Peyer's patch (tissue), 4 donors: ENCODE results near the gene MLPH. TPM values are rescaled to one million over a fixed set of nuclear protein-coding genes. Genes with fewer than 3 reads are reported as not detected.
A peak's percentile ranks its signal among the peaks of the same experiment; 100 is the strongest.

Experiments used
- DNase-seq, 3 donors: peaks; one replicate each; pipeline ENCODE4 v3.0.0-alpha.2; 2017 to 2019
- H3K27ac ChIP-seq, 4 donors: fragments of 200-600 bp; sonication (generic); one replicate each; pipeline ENCODE4 v1.5.1; 2016 to 2019
- H3K27me3 ChIP-seq, 2 donors: fragments of 200-600 bp; sonication (generic); one replicate each; pipeline ENCODE4 v1.5.1; 2019
- H3K36me3 ChIP-seq, 3 donors: fragments of 200-600 bp; sonication (generic); one replicate each; pipeline ENCODE4 v1.5.1; 2016 to 2019
- H3K4me1 ChIP-seq, 4 donors: fragments of 200-600 bp; sonication (generic); one replicate each; pipeline ENCODE4 v1.5.1; 2016 to 2019
- H3K4me3 ChIP-seq, 4 donors: fragments of 200-600 bp; sonication (generic); 1 replicate in 3 of 4; 2 replicates in 1 of 4; pipeline ENCODE4 v1.5.1; 2016 to 2019; ENCODE audit warnings: mild to moderate bottlenecking in 1 of 4
- H3K9me3 ChIP-seq, 4 donors: fragments of 200-600 bp; sonication (generic); one replicate each; pipeline ENCODE4 v1.5.1; 2016 to 2019; ENCODE audit warnings: mild to moderate bottlenecking in 1 of 4
- CTCF ChIP-seq, 6 experiments: fragments of 450-650 bp in 4 of 6; fragments of 200-600 bp in 2 of 6; sonication (generic) in 1 of 6; IDR thresholded peaks; one replicate each; pipeline ENCODE4 v1.5.1; 2017 to 2019; ENCODE audit warnings: antibody characterized with exemption in 6 of 6, mild to moderate bottlenecking in 3 of 6, moderate library complexity in 1 of 6
- POLR2A ChIP-seq, 2 donors: fragments of 450-650 bp; IDR thresholded peaks; one replicate each; pipeline ENCODE4 v1.5.1; 2017; ENCODE audit warnings: antibody characterized with exemption in 2 of 2, mild to moderate bottlenecking in 2 of 2, moderate library complexity in 2 of 2
- total RNA-seq, 4 donors: library from RNA; depleted of rRNA; stranded (reverse); fragments of >200 nt; gene quantifications; one replicate each; pipeline ENCODE4 v1.1.0, GENCODE V29; 2016

Gene MLPH
- total RNA-seq, 4 donors from 2014 or later, result 82.5 to 195 (median 116) TPM

- Histone ChIP-seq H3K4me1 (peaks cover 0 to 16% (median 0%) of the 10 kb centered on the region in 4 donors), H3K9me3 (no peaks in the 10 kb centered on the region)
- TF ChIP-seq POLR2A (IDR thresholded peaks at IDR 0.05), result no peak
- TF ChIP-seq CTCF (IDR thresholded peaks at IDR 0.05), result no peak
These were observed 49.6 kb downstream of the MLPH start for GRCh38 chr2:237536617-237537016.

GRCh38 chr2:237538001-237538720 lies 51.1 kb downstream of the MLPH start:
- Histone ChIP-seq H3K4me1 (peaks cover 0 to 20% (median 0%) of the 10 kb centered on the region in 4 donors), H3K36me3 (no peaks in the 10 kb centered on the region), H3K27me3 (no peaks in the 10 kb centered on the region), H3K9me3 (no peaks in the 10 kb centered on the region), H3K27ac (no peak overlapping the region), H3K4me3 (no peak overlapping the region)
- TF ChIP-seq CTCF (IDR thresholded peaks at IDR 0.05), result no peak
- no peak for TF ChIP-seq POLR2A (IDR thresholded peaks at IDR 0.05)
- DNase-seq, result no peak

More at GRCh38 chr2:237536617-237537016, 49.6 kb downstream of the MLPH start:
- H3K36me3 ChIP-seq, result no peaks in the 10 kb centered on the region
- H3K27me3 ChIP-seq, result no peaks in the 10 kb centered on the region
- no peak for DNase-seq
- no peak overlapping the region for H3K4me3 ChIP-seq
- no peak overlapping the region for H3K27ac ChIP-seq

- Histone ChIP-seq H3K4me1 (peaks cover 0 to 20% (median 0%) of the 10 kb centered on the region in 4 donors), H3K27me3 (no peaks in the 10 kb centered on the region), H3K27ac (no peak overlapping the region), H3K36me3 (no peaks in the 10 kb centered on the region), H3K9me3 (no peaks in the 10 kb centered on the region), H3K4me3 (no peak overlapping the region)
- no peak for TF ChIP-seq CTCF (IDR thresholded peaks at IDR 0.05)
- TF ChIP-seq POLR2A (IDR thresholded peaks at IDR 0.05), result no peak
- no peak for DNase-seq
These were observed 51.9 kb downstream of the MLPH start for GRCh38 chr2:237538901-237539300.

GRCh38 chr2:237539681-237540080 lies 52.6 kb downstream of the MLPH start:
- no peak overlapping the region for H3K4me3 ChIP-seq
- TF ChIP-seq POLR2A (IDR thresholded peaks at IDR 0.05) (no peak), CTCF (IDR thresholded peaks at IDR 0.05) (no peak)
- no peaks in the 10 kb centered on the region for H3K9me3 ChIP-seq
- peaks cover 0 to 20% (median 0%) of the 10 kb centered on the region in 4 donors for H3K4me1 ChIP-seq
- H3K27me3 ChIP-seq, result no peaks in the 10 kb centered on the region
- H3K27ac ChIP-seq, result no peak overlapping the region
- no peak for DNase-seq
- no peaks in the 10 kb centered on the region for H3K36me3 ChIP-seq

- H3K36me3 ChIP-seq, result no peaks in the 10 kb centered on the region
- DNase-seq, result no peak
- H3K27ac ChIP-seq, result peak overlapping the region in 1 of 4 donors; percentile 18
- TF ChIP-seq POLR2A (IDR thresholded peaks at IDR 0.05), result no peak
- no peak for TF ChIP-seq CTCF (IDR thresholded peaks at IDR 0.05)
- H3K4me1 ChIP-seq, result peaks cover 0 to 20% (median 0%) of the 10 kb centered on the region in 4 donors
- no peaks in the 10 kb centered on the region for H3K27me3 ChIP-seq
- H3K9me3 ChIP-seq, result no peaks in the 10 kb centered on the region
- H3K4me3 ChIP-seq, result no peak overlapping the region
These were observed 53.2 kb downstream of the MLPH start for GRCh38 chr2:237540223-237540775.
